ENCODE results near the gene ATF6B.

- TF ChIP-seq CTCF (IDR thresholded peaks at IDR 0.05; ENCODE audit: low read depth, low read length) = no peak
- TF ChIP-seq POLR2A (IDR thresholded peaks at IDR 0.05; ENCODE audit: extremely low read depth, insufficient read length) = no peak
These were observed 39.5 kb downstream of the ATF6B start for GRCh38 chr6:32088487-32089049.
